CD4-positive, alpha-beta T cell (primary cell): Measurements from ENCODE around the gene GUSB. TPM values are rescaled to one million over a fixed set of nuclear protein-coding genes. Genes with fewer than 3 reads are reported as not detected.
A peak's percentile ranks its signal among the peaks of the same experiment; 100 is the strongest.

ENCODE experiments used
- ATAC-seq: fragments of 200-7000 bp; cut with Tn5 transposase; one replicate; pipeline ENCODE4 v1.10.0; 2022; ENCODE audit warnings: mild to moderate bottlenecking; ENCODE audit not compliant: poor library complexity
- CTCF ChIA-PET: fragments of 350-600 bp; sonication (Branson Sonifier 250); formaldehyde crosslinking; loops from one replicate; lab custom pipeline; 2021; ENCODE audit warnings: antibody characterized with exemption, inconsistent platforms; lab: Charles Lee
- POLR2A ChIA-PET: fragments of 350-600 bp; sonication (Branson Sonifier 250); formaldehyde crosslinking; loops from one replicate; lab custom pipeline; 2021; ENCODE audit warnings: antibody characterized with exemption, inconsistent platforms; lab: Charles Lee
- DNase-seq, 14 experiments: peaks; one replicate each; pipeline ENCODE4 v3.0.0-alpha.2; 2013 to 2020; ENCODE audit warnings: mixed read lengths in 2 of 14
- H3K27ac ChIP-seq, 2 donors: one replicate each; pipeline versions ENCODE4 v1.5.1 to v1.7.0; 2013; ENCODE audit warnings: low read length in 2 of 2, low read depth in 1 of 2, mild to moderate bottlenecking in 1 of 2
- H3K27me3 ChIP-seq, 2 experiments: 1 replicate in 1 of 2; 2 replicates in 1 of 2; pipeline versions ENCODE4 v1.6.1 to v1.7.0; 2013; ENCODE audit warnings: low read length in 2 of 2, control low read depth in 1 of 2, mild to moderate bottlenecking in 1 of 2, moderate library complexity in 1 of 2; ENCODE audit not compliant: insufficient read depth in 2 of 2, control insufficient read depth in 1 of 2
- H3K36me3 ChIP-seq: one replicate; pipeline ENCODE4 v1.6.1; 2013; ENCODE audit warnings: low read length, control low read depth; ENCODE audit not compliant: insufficient read depth
- H3K4me1 ChIP-seq: one replicate; pipeline ENCODE4 v1.6.1; 2013; ENCODE audit warnings: low read length, control low read depth; ENCODE audit not compliant: insufficient read depth
- H3K4me3 ChIP-seq: one replicate; pipeline ENCODE4 v1.5.1; 2013; ENCODE audit warnings: mild to moderate bottlenecking, low read length, moderate library complexity
- H3K9me3 ChIP-seq, 2 experiments: 1 replicate in 1 of 2; 2 replicates in 1 of 2; pipeline versions ENCODE4 v1.6.1 to v1.7.0; 2013; ENCODE audit warnings: low read length in 2 of 2, mild to moderate bottlenecking in 2 of 2, control low read depth in 1 of 2, moderate library complexity in 1 of 2; ENCODE audit not compliant: control insufficient read depth in 1 of 2, insufficient read depth in 1 of 2
- H3K27ac Mint-ChIP-seq: one replicate; pipeline ENCODE4 v1.8.0; 2020; ENCODE audit warnings: mixed read lengths
- H3K27me3 Mint-ChIP-seq: one replicate; pipeline ENCODE4 v1.8.0; 2021; ENCODE audit warnings: mixed read lengths
- H3K36me3 Mint-ChIP-seq: one replicate; pipeline ENCODE4 v1.8.0; 2021; ENCODE audit warnings: low read depth, mixed read lengths
- H3K4me1 Mint-ChIP-seq: one replicate; pipeline ENCODE4 v1.8.0; 2021; ENCODE audit warnings: low read depth, mixed read lengths
- H3K4me3 Mint-ChIP-seq: one replicate; pipeline ENCODE4 v1.8.0; 2020; ENCODE audit warnings: mild to moderate bottlenecking, mixed read lengths
- H3K9me3 Mint-ChIP-seq: one replicate; pipeline ENCODE4 v1.8.0; 2020; ENCODE audit warnings: mixed read lengths
- CTCF ChIP-seq: fragments of 200-600 bp; IDR thresholded peaks from one replicate; pipeline ENCODE4 v1.8.0; 2022; ENCODE audit warnings: antibody characterized with exemption, mild to moderate bottlenecking
- intact Hi-C, 2 experiments: fragments of 100-400 bp; cut with DNase I in 1 of 2; cut with micrococcal nuclease in 1 of 2; formaldehyde crosslinking; loops; one replicate each; pipeline versions ENCODE4 v1.15.1 to v1.9.0; 2023 to 2025; cut with DNase I, micrococcal nuclease
- total RNA-seq, 174 experiments: library from RNA in 2 of 174; stranded (reverse) in 2 of 174; gene quantifications; one replicate each; pipeline ENCODE4 v1.2.3 and lab custom pipeline; 2021 to 2026

The GUSB gene
- total RNA-seq, 2 experiments from 2014 or later = 42.9 to 49.7 TPM

DNA sequence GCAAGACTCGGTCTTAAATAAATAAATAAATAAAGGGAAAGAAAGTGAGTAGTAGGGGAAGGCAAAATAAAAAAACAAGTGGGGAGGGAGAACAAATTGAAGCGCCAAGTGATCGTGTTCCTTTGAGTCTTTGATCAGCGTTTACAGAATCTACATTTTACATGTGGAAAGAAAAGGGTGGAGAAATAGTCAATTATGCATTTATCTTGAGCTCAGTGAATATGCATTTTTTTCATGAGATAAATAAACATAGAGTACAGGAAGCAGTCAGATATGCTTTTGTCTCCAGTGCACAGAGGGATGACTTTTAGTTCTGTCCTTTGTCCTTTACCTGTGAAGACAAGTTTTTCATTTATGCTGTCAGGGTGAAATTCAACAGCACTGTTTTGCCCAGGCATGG, 6.1 kb upstream of the GUSB start:
- DNase-seq (no peak), ATAC-seq (no peak)
- H3K4me1 Mint-ChIP-seq = no peaks in the 10 kb centered on the region
- no peak overlapping the region for H3K4me3 Mint-ChIP-seq
- intact Hi-C loops = loop anchor here in 1 of 2 experiments (10.0 kb wide), 2 partner anchors 1083 to 1683 kb away; partner anchors contain the start of gene ZNF273
- CTCF ChIA-PET = no interaction called here
- H3K4me3 ChIP-seq = no peak overlapping the region
- H3K27ac ChIP-seq = no peak overlapping the region
- H3K4me1 ChIP-seq = no peaks in the 10 kb centered on the region
- POLR2A ChIA-PET = no interaction called here
- no peak overlapping the region for H3K27ac Mint-ChIP-seq
- H3K27me3 Mint-ChIP-seq = no peaks in the 10 kb centered on the region
- H3K27me3 ChIP-seq = no peaks in the 10 kb centered on the region
- no peak for TF ChIP-seq CTCF
- H3K9me3 ChIP-seq = no peaks in the 10 kb centered on the region
- no peaks in the 10 kb centered on the region for H3K9me3 Mint-ChIP-seq
- no peaks in the 10 kb centered on the region for H3K36me3 ChIP-seq
- H3K36me3 Mint-ChIP-seq = no peaks in the 10 kb centered on the region

DNA sequence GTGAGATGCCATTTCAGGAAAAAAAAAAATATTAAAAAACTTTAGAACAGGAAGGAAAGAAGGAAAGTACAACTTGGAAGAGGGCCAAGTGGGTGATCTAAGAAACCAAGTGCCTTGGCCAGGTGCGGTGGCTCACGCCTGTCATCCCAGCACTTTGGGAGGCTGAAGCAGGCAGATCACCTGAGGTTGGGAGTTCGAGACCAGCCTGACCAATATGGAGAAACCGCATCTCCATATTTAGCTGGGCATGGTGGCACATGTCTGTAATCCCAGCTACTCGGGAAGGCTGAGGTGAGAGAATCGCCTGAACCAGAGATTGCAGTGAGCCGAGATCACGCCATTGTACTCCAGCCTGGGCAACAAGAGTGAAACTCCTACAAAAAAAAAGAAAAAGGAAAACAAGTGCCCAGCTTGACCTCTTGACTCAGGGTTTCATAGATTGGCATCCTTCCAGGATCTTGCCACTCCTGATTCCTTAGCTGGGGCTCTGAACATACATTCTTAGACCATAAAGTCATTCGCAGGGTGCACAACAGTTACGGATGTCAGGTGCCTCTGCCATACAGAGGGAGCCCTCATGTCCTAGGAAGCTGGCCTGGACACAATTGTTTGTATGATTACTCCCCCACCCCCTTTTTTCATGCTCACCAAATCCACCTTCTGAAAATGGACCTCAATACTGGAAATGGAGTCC, 2.1 kb upstream of the GUSB start:
- Mint-ChIP-seq H3K4me1 (peaks cover 9% of the 10 kb centered on the region), H3K9me3 (no peaks in the 10 kb centered on the region), H3K36me3 (peaks cover 14% of the 10 kb centered on the region), H3K27ac (no peak overlapping the region), H3K27me3 (no peaks in the 10 kb centered on the region), H3K4me3 (peak overlapping the region; percentile 11)
- TF ChIP-seq CTCF = no peak
- no peak for DNase-seq
- Histone ChIP-seq H3K27ac (no peak overlapping the region), H3K27me3 (no peaks in the 10 kb centered on the region), H3K36me3 (peaks cover 8% of the 10 kb centered on the region), H3K4me3 (no peak overlapping the region), H3K4me1 (peaks cover 31% of the 10 kb centered on the region), H3K9me3 (no peaks in the 10 kb centered on the region)
- no peak for ATAC-seq
- intact Hi-C loops = loop anchor here (2.0 to 10.0 kb wide), 12 partner anchors 93 to 1679 kb away; partner anchors contain the start of genes CRCP (in 1 of the 2), RABGEF1 (in 1 of the 2), TPST1 (in 1 of the 2) and VKORC1L1 (in 1 of the 2)
- ChIA-PET POLR2A (no interaction called here), CTCF (no interaction called here)

GRCh38 chr7:65980478-65981250, 1.3 kb downstream of the GUSB start:
- Histone ChIP-seq H3K27me3 (no peaks in the 10 kb centered on the region), H3K4me3 (peak overlapping the region; percentile 83), H3K36me3 (peaks cover 18% of the 10 kb centered on the region), H3K9me3 (no peaks in the 10 kb centered on the region), H3K27ac (peak overlapping the region; percentile 40 to 55), H3K4me1 (peaks cover 31% of the 10 kb centered on the region)
- TF ChIP-seq CTCF = no peak
- Mint-ChIP-seq H3K27me3 (no peaks in the 10 kb centered on the region), H3K4me1 (peaks cover 9% of the 10 kb centered on the region), H3K27ac (peak overlapping the region; percentile 84), H3K9me3 (no peaks in the 10 kb centered on the region), H3K4me3 (peak overlapping the region; percentile 92), H3K36me3 (peaks cover 23% of the 10 kb centered on the region)
- ChIA-PET CTCF (no interaction called here), POLR2A (interaction anchor here (1.0 to 1.4 kb wide), 3 partner anchors 513 to 1315 kb away, joined by 3 to 9 read pairs (median 3); partner anchors contain the start of gene ZNF107)
- ATAC-seq = peak; percentile 71
- DNase-seq = peak in 13 of 14 experiments; percentile 9 to 81 (median 37)
- intact Hi-C loops = loop anchor here (5.0 to 10.0 kb wide), 8 partner anchors 137 to 1676 kb away; partner anchors contain the start of genes RABGEF1 (in 1 of the 2), TPST1 (in 1 of the 2) and ZNF273 (in 1 of the 2)
